Islet precursor cell (in vitro differentiated cells): ENCODE results near the gene ZNF142.
A peak's percentile ranks its signal among the peaks of the same experiment; 100 is the strongest.

Experiments used
- DNase-seq: peaks from one replicate; pipeline ENCODE4 v3.0.0-alpha.2; 2018

ZNF142 gene

GRCh38 chr2:218645126-218645525 lies 14.3 kb downstream of the ZNF142 start:
- DNase-seq = no peak

GRCh38 chr2:218644721-218645120 lies 14.7 kb downstream of the ZNF142 start:
- no peak for DNase-seq

GRCh38 chr2:218643751-218644310 lies 15.6 kb downstream of the ZNF142 start:
- DNase-seq = no peak

- no peak for DNase-seq
Observed at GRCh38 chr2:218642786-218643185, 16.6 kb downstream of the ZNF142 start.

GRCh38 chr2:218642121-218642656 lies 17.2 kb downstream of the ZNF142 start:
- DNase-seq = no peak

GRCh38 chr2:218638372-218638771 lies 21.1 kb downstream of the ZNF142 start:
- no peak for DNase-seq

GRCh38 chr2:218635719-218636118 lies 23.7 kb downstream of the ZNF142 start:
- no peak for DNase-seq

- DNase-seq = no peak
Observed at GRCh38 chr2:218631837-218632236, 27.6 kb downstream of the ZNF142 start.

GRCh38 chr2:218627939-218628338 lies 31.5 kb downstream of the ZNF142 start:
- DNase-seq = no peak

- DNase-seq = no peak
Observed at GRCh38 chr2:218626369-218626768, 33.1 kb downstream of the ZNF142 start.

GRCh38 chr2:218623366-218623705 lies 36.1 kb downstream of the ZNF142 start:
- no peak for DNase-seq

GRCh38 chr2:218622606-218623365 lies 36.6 kb downstream of the ZNF142 start:
- no peak for DNase-seq

GRCh38 chr2:218621007-218621406 lies 38.4 kb downstream of the ZNF142 start:
- no peak for DNase-seq

- DNase-seq = no peak
Observed at GRCh38 chr2:218618102-218618860, 41.1 kb downstream of the ZNF142 start.

- no peak for DNase-seq
Observed at GRCh38 chr2:218615868-218616315, 43.5 kb downstream of the ZNF142 start.

GRCh38 chr2:218607436-218608115 lies 51.8 kb downstream of the ZNF142 start, which contains the start of gene PLCD4:
PLCD4 (plus strand) TSS chr2:218607899; CDS start chr2:218615740, 7,841 bp downstream.
- DNase-seq = peak; percentile 71

- DNase-seq = no peak
Observed at GRCh38 chr2:218605432-218605831, 54.0 kb downstream of the ZNF142 start.
